ENCODE measurements around the gene RHBDD1. TPM values are rescaled to one million over a fixed set of nuclear protein-coding genes. Genes with fewer than 3 reads are reported as not detected.
"Not testable (repeated sequence)": the region's sequence is repeated elsewhere in the genome, so short reads cannot be mapped to it uniquely, and the experiment has no call there.

RHBDD1 gene
- total RNA-seq, 2 donors from 2014 or later = 35.2 to 46.2 TPM

- no peak overlapping the region for H3K4me3 ChIP-seq (ENCODE audit: low read length)
- H3K36me3 ChIP-seq (ENCODE audit: control insufficient read depth, insufficient read depth, low read length) = no peaks in the 10 kb centered on the region
- Mint-ChIP-seq H3K27ac (no peak overlapping the region), H3K36me3 (ENCODE audit: low read depth) (no peaks in the 10 kb centered on the region), H3K4me3 (no peak overlapping the region), H3K4me1 (no peaks in the 10 kb centered on the region), H3K9me3 (no peaks in the 10 kb centered on the region), H3K27me3 (ENCODE audit: insufficient read depth) (peaks cover 5% of the 10 kb centered on the region)
- no peak for TF ChIP-seq CTCF (conservative IDR thresholded peaks at IDR 0.05)
- H3K27ac ChIP-seq (ENCODE audit: low read depth, low read length) = no peak overlapping the region
- DNase-seq = no peak
- H3K9me3 ChIP-seq (ENCODE audit: control insufficient read depth, low read length) = no peaks in the 10 kb centered on the region
- H3K4me1 ChIP-seq (ENCODE audit: control insufficient read depth, insufficient read depth, low read length) = no peaks in the 10 kb centered on the region
- H3K9ac ChIP-seq (ENCODE audit: extremely low read depth, low read length, poor library complexity, severe bottlenecking) = no peak overlapping the region
- WGBS, 2 experiments (ENCODE audit: insufficient coverage in 1 of 2, insufficient read length in 1 of 2) = 89 to 92% methylated on average over 3 to 4 of the region's 4 CpGs
- no peaks in the 10 kb centered on the region for H3K27me3 ChIP-seq (ENCODE audit: control insufficient read depth, insufficient read depth, low read length, poor library complexity, severe bottlenecking)
Observed at GRCh38 chr2:226831266-226831665, 4.6 kb upstream of the RHBDD1 start.

DNA sequence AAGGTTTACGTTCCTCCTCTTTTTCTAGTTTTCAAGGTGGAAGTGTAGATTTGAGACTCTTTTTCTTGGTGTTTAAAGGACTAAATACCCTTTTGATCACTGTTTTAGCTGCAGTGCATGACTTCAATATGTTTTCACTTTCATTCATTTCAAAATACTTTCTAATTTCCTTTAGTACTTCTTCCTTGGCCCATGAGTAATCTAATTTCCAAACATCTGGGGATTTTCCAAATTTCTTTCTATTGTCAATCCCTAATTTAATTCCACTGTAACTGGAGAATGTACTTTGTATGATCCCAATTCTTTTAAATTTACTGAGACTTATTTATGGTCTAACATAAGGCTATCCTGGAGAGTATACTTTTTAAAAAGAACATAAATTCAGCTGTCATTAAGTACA lies 3.8 kb upstream of the RHBDD1 start:
- H3K36me3 ChIP-seq (ENCODE audit: control insufficient read depth, insufficient read depth, low read length) = no peaks in the 10 kb centered on the region

GRCh38 chr2:226834880-226835279 lies 974 bp upstream of the RHBDD1 start:
- 97 to 98% methylated on average over 11 to 18 of the region's 18 CpGs for WGBS, 2 experiments (ENCODE audit: insufficient coverage in 1 of 2, insufficient read length in 1 of 2)
- H3K27me3 ChIP-seq (ENCODE audit: control insufficient read depth, insufficient read depth, low read length, poor library complexity, severe bottlenecking); H3K4me1 ChIP-seq (ENCODE audit: control insufficient read depth, insufficient read depth, low read length); H3K36me3 ChIP-seq (ENCODE audit: control insufficient read depth, insufficient read depth, low read length); H3K27ac Mint-ChIP-seq; H3K27me3 Mint-ChIP-seq (ENCODE audit: insufficient read depth); H3K4me1 Mint-ChIP-seq; H3K36me3 Mint-ChIP-seq (ENCODE audit: low read depth); H3K9me3 ChIP-seq (ENCODE audit: control insufficient read depth, low read length); DNase-seq; H3K27ac ChIP-seq (ENCODE audit: low read depth, low read length); H3K9me3 Mint-ChIP-seq; H3K9ac ChIP-seq (ENCODE audit: extremely low read depth, low read length, poor library complexity, severe bottlenecking): not testable (repeated sequence)
- H3K4me3 ChIP-seq (ENCODE audit: low read length) = peak overlapping the region; percentile 90
- H3K4me3 Mint-ChIP-seq = peak overlapping the region; percentile 77

More for the DNA sequence above, 3.8 kb upstream of the RHBDD1 start:
- no peak overlapping the region for H3K4me3 Mint-ChIP-seq
- no peaks in the 10 kb centered on the region for H3K9me3 ChIP-seq (ENCODE audit: control insufficient read depth, low read length)
- TF ChIP-seq CTCF (conservative IDR thresholded peaks at IDR 0.05) = no peak
- H3K9me3 Mint-ChIP-seq = no peaks in the 10 kb centered on the region
- DNase-seq = no peak
- no peak overlapping the region for H3K9ac ChIP-seq (ENCODE audit: extremely low read depth, low read length, poor library complexity, severe bottlenecking)
- H3K4me1 ChIP-seq (ENCODE audit: control insufficient read depth, insufficient read depth, low read length) = no peaks in the 10 kb centered on the region
- no peak overlapping the region for H3K27ac Mint-ChIP-seq
- no peak overlapping the region for H3K27ac ChIP-seq (ENCODE audit: low read depth, low read length)
- peaks cover 5% of the 10 kb centered on the region for H3K4me1 Mint-ChIP-seq
- 90% methylated on average over 1 of the region's 1 CpG; no CpG with 5 or more reads in 1 of the 2 experiments for WGBS, 2 experiments (ENCODE audit: insufficient coverage in 1 of 2, insufficient read length in 1 of 2)
- no peaks in the 10 kb centered on the region for H3K36me3 Mint-ChIP-seq (ENCODE audit: low read depth)
- no peaks in the 10 kb centered on the region for H3K27me3 ChIP-seq (ENCODE audit: control insufficient read depth, insufficient read depth, low read length, poor library complexity, severe bottlenecking)
- no peak overlapping the region for H3K4me3 ChIP-seq (ENCODE audit: low read length)
- H3K27me3 Mint-ChIP-seq (ENCODE audit: insufficient read depth) = peaks cover 5% of the 10 kb centered on the region

- no peaks in the 10 kb centered on the region for H3K9me3 Mint-ChIP-seq
- Histone ChIP-seq H3K9ac (ENCODE audit: extremely low read depth, low read length, poor library complexity, severe bottlenecking) (peak overlapping the region; percentile 71), H3K27me3 (ENCODE audit: control insufficient read depth, insufficient read depth, low read length, poor library complexity, severe bottlenecking) (no peaks in the 10 kb centered on the region), H3K27ac (ENCODE audit: low read depth, low read length) (no peak overlapping the region), H3K36me3 (ENCODE audit: control insufficient read depth, insufficient read depth, low read length) (no peaks in the 10 kb centered on the region), H3K4me1 (ENCODE audit: control insufficient read depth, insufficient read depth, low read length) (no peaks in the 10 kb centered on the region), H3K9me3 (ENCODE audit: control insufficient read depth, low read length) (no peaks in the 10 kb centered on the region), H3K4me3 (ENCODE audit: low read length) (peak overlapping the region; percentile 90)
- H3K36me3 Mint-ChIP-seq (ENCODE audit: low read depth) = peaks cover 5% of the 10 kb centered on the region
- TF ChIP-seq CTCF (conservative IDR thresholded peaks at IDR 0.05) = no peak
- peak; percentile 86 for DNase-seq
- peaks cover 11% of the 10 kb centered on the region for H3K4me1 Mint-ChIP-seq
- H3K27ac Mint-ChIP-seq = peak overlapping the region; percentile 96
- peaks cover 5% of the 10 kb centered on the region for H3K27me3 Mint-ChIP-seq (ENCODE audit: insufficient read depth)
- peak overlapping the region; percentile 77 for H3K4me3 Mint-ChIP-seq
- 24 to 43% methylated on average over 14 to 26 of the region's 26 CpGs for WGBS, 2 experiments (ENCODE audit: insufficient coverage in 1 of 2, insufficient read length in 1 of 2)
Observed at GRCh38 chr2:226835420-226835795, 446 bp upstream of the RHBDD1 start.

Measured in endodermal cell (in vitro differentiated cells).